T-helper 9 cell (primary cell): ENCODE data around the gene UGT1A8.
"Not testable (repeated sequence)": the region's sequence is repeated elsewhere in the genome, so short reads cannot be mapped to it uniquely, and the experiment has no call there.

ENCODE experiments used
- DNase-seq: peaks from one replicate; pipeline ENCODE4 v3.0.0-alpha.2; 2020
- total RNA-seq, 2 donors: gene quantifications; one replicate each; lab custom pipeline; 2026; lab: John Stamatoyannopoulos, UW

Gene UGT1A8
- 0 reads per million in 2 donors for total RNA-seq

- not testable (repeated sequence) for DNase-seq
These were observed at the start of gene UGT1A8 for GRCh38 chr2:233617476-233617875. Gene UGT1A8 (plus strand): TSS chr2:233617633. CDS start chr2:233617708, 75 bp downstream.

GRCh38 chr2:233571001-233571400, 46.4 kb upstream of the UGT1A8 start:
- DNase-seq: no peak

DNA sequence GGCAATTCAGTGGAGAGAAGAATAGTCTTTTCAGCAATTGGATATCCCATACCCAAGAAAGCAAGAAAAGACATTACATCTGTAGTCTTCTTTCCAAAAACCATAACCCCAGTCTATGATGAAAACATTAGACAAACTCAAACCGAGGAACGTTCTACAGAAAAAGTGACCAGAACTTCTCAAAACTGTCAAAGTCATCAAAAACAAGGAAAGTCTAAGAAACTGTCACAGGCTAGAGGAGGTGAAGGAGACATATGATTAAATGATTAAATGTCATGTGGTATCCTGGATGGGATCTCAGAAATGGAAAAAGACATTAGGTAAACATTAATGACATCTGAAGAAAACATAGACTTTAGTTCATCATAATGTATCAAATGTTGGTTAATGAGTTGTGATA, 46.0 kb upstream of the UGT1A8 start:
- no peak for DNase-seq

GRCh38 chr2:233572468-233572867, 45.0 kb upstream of the UGT1A8 start:
- no peak for DNase-seq

DNA sequence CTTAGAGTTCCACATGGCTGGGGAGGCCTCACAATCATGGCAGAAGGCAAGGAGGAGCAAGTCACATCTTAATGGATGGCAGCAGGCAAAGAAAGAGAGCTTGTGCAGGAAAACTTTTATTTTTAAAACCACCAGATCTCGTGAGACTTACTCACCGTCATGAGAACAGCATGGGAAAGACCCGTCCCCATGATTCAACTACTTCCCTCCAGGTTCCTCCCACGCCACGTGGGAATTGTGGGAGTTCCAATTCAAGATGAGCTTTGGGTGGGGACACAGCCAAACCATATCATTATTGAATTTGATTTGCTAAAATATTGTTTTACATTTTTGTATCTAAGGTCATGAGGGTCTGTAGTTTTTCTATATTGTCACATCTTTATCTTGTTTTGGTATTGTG, 40.1 kb upstream of the UGT1A8 start:
- DNase-seq: not testable (repeated sequence)

DNA sequence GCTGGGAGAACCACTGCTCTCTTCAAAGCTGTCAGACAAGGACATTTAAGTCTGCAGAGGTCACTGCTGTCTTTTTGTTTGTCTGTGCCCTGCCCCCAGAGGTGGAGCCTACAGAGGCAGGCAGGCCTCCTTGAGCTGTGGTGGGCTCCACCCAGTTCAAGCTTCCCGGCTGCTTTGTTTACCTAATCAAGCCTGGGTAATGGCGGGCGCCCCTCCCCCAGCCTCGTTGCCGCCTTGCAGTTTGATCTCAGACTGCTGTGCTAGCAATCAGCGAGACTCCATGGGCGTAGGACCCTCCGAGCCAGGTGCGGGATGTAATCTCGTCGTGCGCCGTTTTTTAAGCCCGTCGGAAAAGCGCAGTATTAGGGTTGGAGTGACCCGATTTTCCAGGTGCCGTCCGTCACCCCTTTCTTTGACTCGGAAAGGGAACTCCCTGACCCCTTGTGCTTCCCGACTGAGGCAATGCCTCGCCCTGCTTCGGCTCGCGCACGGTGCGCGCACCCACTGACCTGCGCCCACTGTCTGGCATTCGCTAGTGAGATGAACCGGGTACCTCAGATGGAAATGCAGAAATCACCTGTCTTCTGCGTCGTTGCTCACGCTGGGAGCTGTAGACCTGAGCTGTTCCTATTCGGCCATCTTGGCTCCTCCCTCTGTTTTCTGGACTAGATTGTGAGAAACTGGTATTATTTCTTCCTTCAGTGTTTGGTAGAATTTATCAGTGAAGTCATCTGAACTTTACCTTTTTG, 34.0 kb upstream of the UGT1A8 start:
- not testable (repeated sequence) for DNase-seq

- no peak for DNase-seq
These were observed 33.2 kb upstream of the UGT1A8 start for GRCh38 chr2:233584210-233584609.

- DNase-seq: no peak
These were observed 29.0 kb upstream of the UGT1A8 start for GRCh38 chr2:233588400-233588799.

GRCh38 chr2:233592706-233593105, 24.7 kb upstream of the UGT1A8 start:
- not testable (repeated sequence) for DNase-seq

- no peak for DNase-seq
These were observed 24.2 kb upstream of the UGT1A8 start for GRCh38 chr2:233593201-233593600.

GRCh38 chr2:233597522-233597921, 19.9 kb upstream of the UGT1A8 start:
- no peak for DNase-seq

DNA sequence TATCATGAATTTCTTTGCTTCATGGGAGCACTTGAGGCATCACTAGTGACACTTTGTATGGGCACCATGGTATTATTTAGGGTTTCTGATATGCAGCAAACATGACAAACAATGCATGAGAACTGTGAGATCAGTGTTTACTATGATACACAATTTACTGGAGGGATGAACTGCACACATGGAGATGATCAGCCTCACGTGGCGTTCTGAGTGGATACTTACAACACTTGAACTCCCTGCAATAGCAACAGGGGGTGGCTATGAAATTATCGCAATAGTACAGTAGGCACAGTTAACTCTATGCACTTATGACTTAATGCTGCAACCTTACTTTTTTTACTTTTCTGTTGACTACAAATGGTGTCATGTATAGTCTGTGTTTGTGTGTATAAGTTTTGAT, 18.5 kb upstream of the UGT1A8 start:
- no peak for DNase-seq

GRCh38 chr2:233600386-233600785, 17.0 kb upstream of the UGT1A8 start:
- no peak for DNase-seq

DNA sequence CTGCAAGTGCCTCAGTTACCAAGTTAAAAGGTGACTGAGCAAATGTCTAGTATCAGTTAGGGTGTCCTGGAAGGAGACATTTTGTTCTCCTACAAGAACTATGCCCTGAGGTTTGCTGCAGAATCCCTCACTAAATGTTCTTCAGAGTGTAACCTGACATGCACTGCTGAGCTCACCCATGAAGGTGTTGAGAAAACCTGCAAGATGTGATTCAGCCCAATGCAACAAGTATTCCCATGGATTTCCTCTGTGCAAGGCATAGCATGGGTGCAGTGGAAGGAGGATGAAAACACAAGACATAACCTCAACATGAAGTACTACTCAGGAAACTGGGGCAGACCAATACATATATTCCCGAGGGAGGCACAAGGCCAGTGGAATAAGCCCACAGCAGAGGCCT, 15.4 kb upstream of the UGT1A8 start:
- no peak for DNase-seq

- DNase-seq: no peak
These were observed 13.9 kb upstream of the UGT1A8 start for GRCh38 chr2:233603520-233603919.

GRCh38 chr2:233604826-233605225, 12.6 kb upstream of the UGT1A8 start:
- no peak for DNase-seq

- DNase-seq: no peak
These were observed 11.8 kb upstream of the UGT1A8 start for GRCh38 chr2:233605680-233606079.

DNA sequence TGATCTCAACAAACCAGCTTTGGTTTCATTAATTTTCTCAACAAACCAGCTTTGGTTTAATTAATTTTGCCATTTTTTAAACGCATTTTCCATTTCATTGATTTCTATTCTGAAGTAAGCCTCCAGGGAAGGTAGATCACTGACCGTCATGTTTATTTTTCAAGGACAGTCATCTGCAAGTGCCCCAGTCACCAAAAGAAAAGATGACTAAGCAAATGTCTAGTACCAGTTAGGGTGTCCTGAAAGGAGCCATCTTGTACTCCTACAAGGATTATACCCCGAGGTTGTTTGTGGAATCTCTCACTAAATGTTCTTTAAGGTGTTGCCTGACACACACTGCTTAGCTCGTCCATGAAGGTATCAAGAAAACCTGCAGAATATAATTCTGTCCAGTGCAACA, 6.1 kb upstream of the UGT1A8 start:
- no peak for DNase-seq

DNA sequence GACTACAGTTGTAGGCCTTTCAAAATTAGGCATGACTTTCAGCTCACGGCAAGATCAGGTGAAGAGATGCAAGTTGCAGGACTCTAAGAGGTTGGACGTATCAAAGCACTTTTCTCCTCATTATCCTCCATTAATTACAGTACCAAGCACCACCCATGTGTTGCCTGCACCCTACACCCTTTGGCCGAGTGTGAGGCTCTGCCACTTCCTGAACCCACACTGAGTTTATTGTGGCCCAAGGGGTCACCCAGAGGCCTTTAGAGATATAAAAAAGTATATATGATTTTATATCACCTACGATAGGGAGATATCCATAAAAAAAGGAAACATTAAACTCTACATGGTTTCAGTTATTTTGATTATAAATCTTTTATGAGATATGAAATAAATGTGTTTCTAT, 2.8 kb downstream of the UGT1A8 start:
- no peak for DNase-seq

GRCh38 chr2:233621863-233622262, 4.4 kb downstream of the UGT1A8 start:
- not testable (repeated sequence) for DNase-seq

- DNase-seq: no peak
These were observed 10.0 kb downstream of the UGT1A8 start for GRCh38 chr2:233627331-233628025.

GRCh38 chr2:233636306-233636705, 18.9 kb downstream of the UGT1A8 start, which contains the start of gene UGT1A10:
Gene UGT1A10 (plus strand): TSS chr2:233636448. CDS start chr2:233636523, 75 bp downstream.
- not testable (repeated sequence) for DNase-seq

GRCh38 chr2:233638836-233639235, 21.4 kb downstream of the UGT1A8 start:
- no peak for DNase-seq

DNA sequence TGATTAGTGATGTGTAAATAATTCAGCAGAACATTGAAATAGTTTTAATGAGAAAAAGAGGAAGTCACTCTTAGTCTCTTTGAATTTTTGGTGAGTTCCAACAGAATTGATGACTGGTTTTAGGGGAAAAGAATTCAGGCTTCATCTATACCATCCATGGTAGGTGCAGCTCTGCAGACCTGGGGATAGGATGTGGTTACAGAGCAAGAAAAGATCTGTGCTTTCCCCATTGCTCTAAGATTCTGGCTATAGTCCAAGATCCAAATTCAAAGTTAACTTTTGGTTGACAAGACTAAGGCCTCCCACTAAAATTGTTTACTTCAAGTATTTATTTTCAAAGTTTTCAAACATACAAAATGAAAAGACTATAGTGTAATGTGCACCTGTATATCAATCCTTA, 22.4 kb downstream of the UGT1A8 start:
- DNase-seq: no peak
